ENCODE data around the gene TMEM222.

The TMEM222 gene

GRCh38 chr1:27374362-27375086 lies 52.6 kb downstream of the TMEM222 start, which contains the start of gene FCN3:
TSS of gene FCN3 (minus strand) at chr1:27374824. CDS start at chr1:27374818, 6 bp downstream.
- H3K36me3 ChIP-seq = no peaks in the 10 kb centered on the region
- no peak for DNase-seq
- H3K4me3 ChIP-seq (ENCODE audit: low read depth, low read length) = no peak within 1 kb of the TSS
- H3K27me3 ChIP-seq = no peaks in the 10 kb centered on the region
- no peaks in the 10 kb centered on the region for H3K9me3 ChIP-seq
- H3K4me1 ChIP-seq = no peaks in the 10 kb centered on the region
- TF ChIP-seq CTCF (IDR thresholded peaks at IDR 0.05; ENCODE audit: low read depth, low read length) = no peak

- Histone ChIP-seq H3K9me3 (no peaks in the 10 kb centered on the region), H3K4me3 (ENCODE audit: low read depth, low read length) (no peak overlapping the region), H3K4me1 (no peaks in the 10 kb centered on the region), H3K36me3 (no peaks in the 10 kb centered on the region), H3K27me3 (no peaks in the 10 kb centered on the region)
- TF ChIP-seq CTCF (IDR thresholded peaks at IDR 0.05; ENCODE audit: low read depth, low read length) = no peak
- DNase-seq = no peak
Measured at GRCh38 chr1:27377760-27378495, 56.0 kb downstream of the TMEM222 start.

- Histone ChIP-seq H3K36me3 (no peaks in the 10 kb centered on the region), H3K27me3 (no peaks in the 10 kb centered on the region), H3K4me3 (ENCODE audit: low read depth, low read length) (no peak overlapping the region), H3K4me1 (no peaks in the 10 kb centered on the region), H3K9me3 (no peaks in the 10 kb centered on the region)
- no peak for TF ChIP-seq CTCF (IDR thresholded peaks at IDR 0.05; ENCODE audit: low read depth, low read length)
- DNase-seq = no peak
Measured at GRCh38 chr1:27379564-27380122, 57.7 kb downstream of the TMEM222 start.

- no peaks in the 10 kb centered on the region for H3K9me3 ChIP-seq
- no peaks in the 10 kb centered on the region for H3K36me3 ChIP-seq
- H3K4me1 ChIP-seq = no peaks in the 10 kb centered on the region
- no peaks in the 10 kb centered on the region for H3K27me3 ChIP-seq
- TF ChIP-seq CTCF (IDR thresholded peaks at IDR 0.05; ENCODE audit: low read depth, low read length) = no peak
- no peak overlapping the region for H3K4me3 ChIP-seq (ENCODE audit: low read depth, low read length)
- DNase-seq = no peak
Measured at GRCh38 chr1:27380224-27380623, 58.3 kb downstream of the TMEM222 start.

- no peaks in the 10 kb centered on the region for H3K9me3 ChIP-seq
- DNase-seq = no peak
- no peaks in the 10 kb centered on the region for H3K36me3 ChIP-seq
- no peak for TF ChIP-seq CTCF (IDR thresholded peaks at IDR 0.05; ENCODE audit: low read depth, low read length)
- H3K4me3 ChIP-seq (ENCODE audit: low read depth, low read length) = no peak overlapping the region
- H3K4me1 ChIP-seq = no peaks in the 10 kb centered on the region
- H3K27me3 ChIP-seq = no peaks in the 10 kb centered on the region
Measured at GRCh38 chr1:27380766-27381733, 59.1 kb downstream of the TMEM222 start.

All from BE2C (cell line).